Stomach (tissue), 4 donors: ENCODE data around the gene DPYSL4.

ENCODE experiments used
- POLR2A ChIP-seq, 4 donors: fragments of 450-650 bp; IDR thresholded peaks; one replicate each; pipeline ENCODE4 v1.6.1; 2016; ENCODE audit warnings: antibody characterized with exemption in 4 of 4, control low read depth in 2 of 4, mild to moderate bottlenecking in 1 of 4, moderate library complexity in 1 of 4
- TF ChIP-seq, protein P1 (sequence below), 7 experiments: fragments of 450-650 bp in 4 of 7; fragments of 200-600 bp in 3 of 7; sonication (generic) in 3 of 7; IDR thresholded peaks; one replicate each; pipeline ENCODE4 v1.5.1; 2016 to 2019; ENCODE audit warnings: antibody characterized with exemption in 7 of 7, control low read depth in 2 of 7, mild to moderate bottlenecking in 1 of 7

DNA sequence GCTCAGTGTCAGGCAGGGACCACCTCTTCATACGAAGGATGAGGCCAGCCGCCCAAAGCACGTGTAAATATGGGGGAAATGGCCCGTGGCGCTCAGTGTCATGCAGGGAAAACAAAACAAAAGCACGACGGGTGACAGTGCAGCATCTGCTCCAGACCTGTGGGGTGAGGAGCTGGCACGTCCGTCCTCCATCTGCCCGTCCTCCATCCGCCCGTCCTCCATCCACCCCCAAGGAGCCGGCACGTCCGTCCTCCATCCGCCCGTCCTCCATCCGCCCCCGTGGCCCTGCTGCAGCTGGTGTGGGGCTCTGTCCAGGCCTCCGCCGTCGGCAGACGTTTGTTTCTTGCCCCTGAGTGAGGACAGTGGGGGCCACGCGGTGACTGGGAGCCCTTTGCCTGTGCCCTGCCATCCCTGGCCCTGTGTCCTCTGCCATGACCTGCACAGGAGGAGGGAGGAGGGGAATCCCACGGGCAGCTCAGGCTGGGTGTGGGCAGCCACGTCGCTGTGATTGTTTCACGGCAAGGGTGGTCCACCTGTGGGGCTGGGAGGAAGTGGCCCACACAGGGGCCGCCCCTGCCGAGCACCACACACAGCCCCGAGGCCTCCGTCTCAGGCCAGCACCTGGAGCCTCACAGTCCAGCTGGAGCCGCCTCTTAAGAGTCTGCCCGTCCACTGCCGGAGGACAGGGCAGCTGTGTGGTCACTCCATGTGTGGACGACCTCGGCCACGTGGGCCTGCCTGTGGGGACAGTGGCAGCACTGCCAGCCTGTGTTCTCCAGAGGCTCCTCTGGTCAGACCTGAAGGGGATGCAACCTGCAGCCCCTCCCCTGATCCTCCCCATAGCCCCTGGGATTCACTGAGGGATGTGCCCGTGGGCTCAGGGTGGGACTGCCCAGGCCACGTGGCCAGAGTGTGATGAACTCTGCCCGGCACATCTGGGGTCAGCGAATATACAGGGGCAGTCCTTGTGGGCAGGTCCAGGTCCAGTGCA, 38.2 kb upstream of the DPYSL4 start:
- TF ChIP-seq, protein P1, sequence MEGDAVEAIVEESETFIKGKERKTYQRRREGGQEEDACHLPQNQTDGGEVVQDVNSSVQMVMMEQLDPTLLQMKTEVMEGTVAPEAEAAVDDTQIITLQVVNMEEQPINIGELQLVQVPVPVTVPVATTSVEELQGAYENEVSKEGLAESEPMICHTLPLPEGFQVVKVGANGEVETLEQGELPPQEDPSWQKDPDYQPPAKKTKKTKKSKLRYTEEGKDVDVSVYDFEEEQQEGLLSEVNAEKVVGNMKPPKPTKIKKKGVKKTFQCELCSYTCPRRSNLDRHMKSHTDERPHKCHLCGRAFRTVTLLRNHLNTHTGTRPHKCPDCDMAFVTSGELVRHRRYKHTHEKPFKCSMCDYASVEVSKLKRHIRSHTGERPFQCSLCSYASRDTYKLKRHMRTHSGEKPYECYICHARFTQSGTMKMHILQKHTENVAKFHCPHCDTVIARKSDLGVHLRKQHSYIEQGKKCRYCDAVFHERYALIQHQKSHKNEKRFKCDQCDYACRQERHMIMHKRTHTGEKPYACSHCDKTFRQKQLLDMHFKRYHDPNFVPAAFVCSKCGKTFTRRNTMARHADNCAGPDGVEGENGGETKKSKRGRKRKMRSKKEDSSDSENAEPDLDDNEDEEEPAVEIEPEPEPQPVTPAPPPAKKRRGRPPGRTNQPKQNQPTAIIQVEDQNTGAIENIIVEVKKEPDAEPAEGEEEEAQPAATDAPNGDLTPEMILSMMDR (IDR thresholded peaks at IDR 0.05): no peak
- TF ChIP-seq POLR2A (IDR thresholded peaks at IDR 0.05): no peak
